ENCODE measurements around the gene SLC23A2.
A peak's percentile ranks its signal among the peaks of the same experiment; 100 is the strongest.

Gene SLC23A2

GRCh38 chr20:4966826-4967751 lies 34.2 kb downstream of the SLC23A2 start:
- DNase-seq (ENCODE audit: low read depth) = no peak

DNA sequence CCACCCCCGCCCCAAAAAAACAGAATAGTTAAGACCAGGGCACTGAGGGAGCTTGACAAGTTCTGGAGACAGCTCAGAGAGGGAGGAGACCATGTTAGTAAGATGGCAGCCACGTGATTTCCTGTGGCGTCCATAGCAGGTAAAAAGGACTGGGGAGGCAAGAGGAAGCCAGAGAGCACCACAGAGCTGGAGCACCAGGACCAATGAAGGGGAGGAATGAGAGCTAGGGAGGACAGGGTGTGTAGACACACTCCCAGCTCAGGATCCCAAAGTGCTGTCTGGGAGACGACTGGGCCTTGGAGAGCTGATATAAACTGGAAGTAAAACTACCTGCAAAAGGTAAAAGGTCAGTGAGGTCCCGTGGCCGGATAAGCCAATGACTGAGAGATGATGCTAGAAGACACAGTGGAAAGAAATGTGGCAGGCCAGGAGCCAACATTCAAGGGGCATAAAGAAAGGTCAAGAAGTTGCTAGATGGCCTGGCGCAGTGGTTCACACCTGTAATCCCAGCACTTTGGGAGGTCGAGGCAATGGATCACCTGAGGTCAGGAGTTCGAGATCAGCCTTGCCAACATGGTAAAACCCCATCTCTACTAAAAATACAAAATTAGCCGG lies 39.0 kb downstream of the SLC23A2 start:
- peak; percentile 4 for DNase-seq (ENCODE audit: low read depth)

DNA sequence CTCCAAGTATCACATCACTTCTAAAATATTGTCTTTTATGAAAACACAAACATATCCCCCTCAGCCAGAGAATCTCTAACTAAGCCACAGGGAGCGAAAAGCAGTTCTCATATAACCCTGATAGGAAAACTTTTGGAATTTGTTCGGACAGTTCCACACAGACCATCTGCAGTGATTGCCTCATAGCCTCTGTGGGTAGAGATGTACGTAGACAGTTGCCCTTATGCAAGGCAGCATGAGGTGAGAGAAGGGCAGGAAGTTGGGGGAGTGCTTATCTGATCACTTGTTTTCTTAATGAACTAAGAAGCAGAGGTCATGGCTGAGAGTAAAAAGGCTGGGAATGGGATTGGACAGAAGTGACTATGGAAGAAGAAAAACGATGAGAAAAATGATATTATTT lies 39.6 kb downstream of the SLC23A2 start:
- DNase-seq (ENCODE audit: low read depth) = peak; percentile 6

- DNase-seq (ENCODE audit: low read depth) = no peak
Observed at GRCh38 chr20:4959592-4959991, 41.7 kb downstream of the SLC23A2 start.

DNA sequence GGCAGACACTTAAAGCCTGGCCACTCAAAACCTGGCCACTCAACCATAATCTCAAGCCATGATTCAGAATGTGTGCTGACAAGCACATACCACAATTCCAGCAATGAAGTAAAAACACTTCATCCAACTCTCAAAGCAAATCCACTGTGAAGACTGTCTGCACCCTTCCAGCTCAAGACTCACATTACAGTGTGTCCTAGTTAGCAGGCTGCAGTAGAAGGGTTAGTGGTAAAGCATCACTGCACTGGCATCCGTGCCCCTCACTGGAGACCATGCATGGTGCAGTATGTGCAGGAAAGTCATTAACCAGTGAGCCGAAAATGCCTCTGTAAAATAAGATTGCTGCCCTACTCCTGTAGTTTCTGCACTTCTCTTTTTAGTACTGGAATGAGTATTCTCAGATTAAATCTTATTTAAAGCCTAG lies 43.4 kb downstream of the SLC23A2 start:
- DNase-seq (ENCODE audit: low read depth) = no peak

GRCh38 chr20:4957187-4957586 lies 44.1 kb downstream of the SLC23A2 start:
- no peak for DNase-seq (ENCODE audit: low read depth)

GRCh38 chr20:4956200-4956810 lies 45.0 kb downstream of the SLC23A2 start:
- no peak for DNase-seq (ENCODE audit: low read depth)

DNA sequence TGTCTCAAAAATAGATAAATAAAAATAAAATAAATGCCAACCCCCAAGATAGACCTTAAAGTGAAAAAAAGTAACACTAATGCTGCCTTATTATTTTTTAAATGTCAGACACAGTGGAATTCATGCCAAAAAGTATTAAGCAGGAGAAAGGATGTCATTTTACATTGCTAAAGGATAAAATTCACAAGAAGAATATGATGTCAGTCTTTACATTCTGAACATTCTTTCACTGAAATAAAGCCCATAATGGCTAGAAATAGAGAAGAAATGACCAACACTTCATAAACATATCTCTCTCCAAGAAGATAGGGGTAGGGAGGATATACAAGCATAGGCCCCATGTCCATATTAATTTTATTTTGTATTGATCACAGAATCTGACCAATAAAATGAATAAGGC lies 47.4 kb downstream of the SLC23A2 start:
- no peak for DNase-seq (ENCODE audit: low read depth)

DNA sequence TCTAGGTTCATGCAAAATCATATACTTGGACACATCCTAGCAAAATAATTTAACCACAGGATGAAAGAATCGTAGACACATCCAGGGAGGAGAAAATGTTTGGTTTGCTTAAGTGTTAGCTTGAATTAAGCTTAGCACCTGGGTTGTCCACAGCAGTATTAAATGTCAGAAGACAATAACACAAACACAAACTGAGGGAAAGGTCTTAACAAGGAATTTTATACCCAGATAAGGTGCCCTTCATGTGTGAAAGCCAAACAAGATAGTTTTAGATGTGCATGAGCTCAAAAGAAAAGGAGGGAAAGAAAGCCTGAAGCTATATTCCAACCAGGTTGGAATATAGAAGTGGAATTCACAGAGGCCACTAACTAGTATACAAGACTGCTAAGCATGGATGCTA lies 49.1 kb downstream of the SLC23A2 start:
- DNase-seq (ENCODE audit: low read depth) = no peak

- DNase-seq (ENCODE audit: low read depth) = no peak
Observed at GRCh38 chr20:4951299-4951698, 50.0 kb downstream of the SLC23A2 start.

DNA sequence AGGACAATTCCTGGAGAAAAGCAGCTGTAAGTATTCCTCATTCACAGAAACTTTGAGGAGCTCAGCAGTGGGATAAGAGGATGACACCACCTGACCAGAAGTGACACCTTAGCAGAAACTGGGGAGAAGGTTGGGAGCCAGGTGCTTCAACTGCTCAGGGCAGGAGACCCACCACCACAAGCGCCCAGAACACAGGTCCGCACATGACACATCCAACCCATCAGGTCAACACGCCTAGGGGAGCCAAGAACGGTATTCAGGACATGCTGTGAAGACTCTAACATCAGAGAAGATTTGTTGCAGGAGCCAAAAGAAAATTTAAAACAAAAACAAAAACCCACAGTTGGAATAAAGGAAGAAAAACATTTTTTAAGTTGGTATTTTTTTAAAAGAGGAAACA lies 50.5 kb downstream of the SLC23A2 start:
- DNase-seq (ENCODE audit: low read depth) = no peak

DNA sequence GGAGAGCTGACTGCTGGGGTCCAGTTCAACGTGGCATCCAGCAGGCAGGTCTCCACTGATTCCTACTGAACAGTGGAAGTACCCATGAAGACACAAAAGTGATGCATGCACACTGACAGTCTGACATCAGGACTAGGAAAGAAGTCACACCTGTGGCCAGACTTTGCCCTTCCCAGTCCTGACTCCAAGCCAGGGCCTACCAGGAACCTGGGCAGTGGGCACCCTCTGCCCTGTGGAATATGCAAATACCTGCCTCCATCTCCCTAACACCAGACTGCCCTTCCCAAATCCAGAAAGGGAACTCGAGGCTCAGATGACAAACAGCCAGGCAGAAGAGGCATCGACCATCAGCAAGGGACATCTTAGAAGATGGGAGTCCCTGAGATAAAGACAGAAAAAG lies 50.9 kb downstream of the SLC23A2 start:
- DNase-seq (ENCODE audit: low read depth) = no peak

DNA sequence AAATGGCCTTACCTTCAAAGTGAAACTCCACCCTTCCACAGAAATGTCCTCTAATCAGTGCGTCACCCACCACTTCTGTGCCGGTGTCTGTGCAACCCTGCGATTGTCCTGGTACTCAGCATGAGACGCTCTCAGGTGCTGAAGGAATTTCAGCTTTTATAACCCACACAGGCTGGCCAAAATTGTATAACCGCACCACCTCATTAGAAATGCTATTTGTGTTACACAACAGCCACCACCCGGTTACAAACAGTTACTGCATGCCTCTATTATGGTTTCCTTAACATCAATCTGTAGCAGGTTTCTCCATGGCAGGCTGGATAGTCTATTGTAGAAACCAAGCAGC lies 51.5 kb downstream of the SLC23A2 start:
- DNase-seq (ENCODE audit: low read depth) = no peak

DNA sequence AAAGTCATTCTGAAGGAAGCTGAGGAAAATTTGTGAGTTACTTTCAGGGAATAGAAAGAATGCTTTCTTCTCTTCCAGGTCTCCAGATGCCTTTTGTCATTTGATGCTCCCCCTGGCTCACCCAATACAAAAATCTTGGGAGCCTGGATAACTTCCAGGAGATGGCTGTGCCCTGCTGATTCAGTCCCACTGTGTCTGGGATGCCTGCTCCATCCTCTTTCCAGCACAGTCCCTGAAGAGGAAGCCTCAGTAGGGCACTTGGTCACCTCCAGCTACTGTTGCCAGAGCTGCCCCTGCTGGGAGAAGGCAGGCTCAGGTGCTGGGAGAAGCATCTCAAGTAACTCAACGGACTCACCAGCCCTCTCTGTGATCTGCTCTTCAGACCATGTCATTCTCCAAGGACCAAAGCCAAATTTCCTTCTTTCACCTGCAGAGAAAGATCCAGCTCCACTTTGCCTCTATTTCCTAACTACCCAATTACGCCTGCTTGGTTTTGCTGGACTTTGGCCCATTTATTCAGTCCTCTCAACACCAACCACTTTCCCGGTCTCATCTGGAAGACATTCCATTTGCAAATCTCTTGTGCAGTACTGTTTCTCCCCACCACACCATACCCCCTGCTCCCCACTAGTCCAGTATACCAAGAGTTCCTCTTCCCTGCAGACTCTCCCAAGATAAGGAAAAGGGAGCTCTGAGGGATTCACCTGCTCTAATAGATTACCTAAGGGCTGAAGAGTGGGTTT lies 53.3 kb downstream of the SLC23A2 start:
- no peak for DNase-seq (ENCODE audit: low read depth)

DNA sequence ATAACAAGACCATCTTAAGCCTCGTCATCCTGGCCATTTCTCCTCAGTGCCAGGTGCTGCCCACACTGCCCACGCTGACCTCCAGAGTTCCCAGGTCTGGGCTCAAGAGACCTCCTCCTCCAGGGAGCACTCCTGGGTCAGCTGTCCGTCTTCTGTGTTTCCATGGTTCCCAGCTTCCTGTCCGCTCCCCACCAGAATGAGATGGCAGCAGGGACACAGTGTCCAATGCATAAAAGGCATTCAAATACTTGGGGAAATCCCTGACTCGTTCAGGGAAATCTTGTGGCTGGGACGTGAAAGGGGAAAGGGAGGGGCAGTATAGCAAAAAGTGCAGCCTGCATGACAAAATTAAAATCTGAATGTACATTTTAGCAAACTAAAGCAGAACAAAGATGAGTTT lies 54.3 kb downstream of the SLC23A2 start:
- no peak for DNase-seq (ENCODE audit: low read depth)

- DNase-seq (ENCODE audit: low read depth) = no peak
Observed at GRCh38 chr20:4946585-4946984, 54.7 kb downstream of the SLC23A2 start.

- DNase-seq (ENCODE audit: low read depth) = no peak
Observed at GRCh38 chr20:4944518-4945313, 56.6 kb downstream of the SLC23A2 start.

GRCh38 chr20:4942331-4942730 lies 59.0 kb downstream of the SLC23A2 start:
- no peak for DNase-seq (ENCODE audit: low read depth)

DNA sequence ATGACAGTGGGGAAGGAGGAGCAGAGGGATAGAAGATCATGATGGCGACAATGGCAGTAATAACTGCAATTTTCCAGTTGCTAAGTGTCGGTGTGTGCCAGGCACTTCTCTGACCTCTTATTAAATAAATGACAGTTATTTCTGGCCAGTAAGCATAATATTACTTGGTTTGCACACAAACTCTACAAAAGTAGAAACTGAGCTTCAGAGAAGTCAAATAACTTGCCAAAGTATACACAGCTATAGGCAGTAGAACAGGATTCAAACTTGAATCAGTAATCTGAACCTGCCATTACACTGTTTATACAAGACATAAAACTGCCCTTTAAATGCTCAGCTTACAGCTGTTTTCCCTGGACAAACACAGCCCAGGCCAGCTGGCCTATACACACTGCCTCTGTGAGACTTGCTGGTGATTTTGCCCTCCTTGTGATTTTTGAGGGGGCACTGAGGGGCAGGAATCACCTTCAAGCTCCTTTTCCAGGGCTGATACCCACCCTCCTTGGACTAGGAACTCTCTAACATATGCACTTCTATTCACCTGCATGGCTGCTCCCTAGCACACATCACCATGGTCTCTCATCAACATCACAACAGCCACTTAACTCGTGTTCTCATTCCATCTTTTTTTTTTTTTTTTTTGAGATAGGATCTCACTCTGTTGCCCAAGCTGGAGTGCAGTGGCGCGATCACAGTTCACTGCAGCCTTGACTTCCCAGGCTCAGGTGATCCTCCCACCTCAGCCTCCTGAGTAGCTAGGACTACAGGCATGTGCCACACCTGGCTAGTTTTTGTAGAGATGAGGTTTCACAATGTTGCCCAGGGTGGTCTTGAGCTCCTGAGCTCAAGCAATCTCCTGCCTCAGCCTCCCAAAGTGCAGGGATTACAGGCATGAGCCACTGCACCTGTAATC lies 63.6 kb downstream of the SLC23A2 start:
- DNase-seq (ENCODE audit: low read depth) = no peak

DNA sequence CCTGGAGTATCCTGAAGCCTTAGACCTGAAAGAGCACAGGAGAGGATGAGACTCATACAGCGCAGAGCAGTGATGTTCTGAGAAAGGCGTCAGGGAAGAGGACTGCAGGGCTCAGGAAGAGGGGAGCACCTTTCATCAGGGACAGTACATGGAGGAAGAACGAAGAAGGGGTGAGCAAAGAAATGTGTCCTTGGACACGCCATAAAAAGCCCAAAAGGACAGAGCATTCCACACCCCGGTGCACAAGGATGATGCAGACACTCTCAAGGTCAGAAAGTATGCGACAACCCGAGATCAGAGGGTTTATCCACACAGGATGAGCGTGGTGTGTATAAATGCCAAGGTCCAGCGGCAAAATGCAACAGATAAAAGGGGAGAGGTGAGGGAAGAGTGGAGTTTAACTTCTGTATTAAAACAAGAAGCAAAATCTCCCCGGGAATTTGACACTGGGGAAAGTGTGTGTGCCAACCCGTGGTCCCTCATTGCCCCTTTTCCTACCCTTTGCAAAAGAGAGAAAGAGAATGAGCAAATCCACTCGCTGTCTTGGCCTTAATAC lies 64.4 kb downstream of the SLC23A2 start:
- no peak for DNase-seq (ENCODE audit: low read depth)

All from stimulated activated CD8-positive, alpha-beta memory T cell treated with anti-CD3 and anti-CD28 coated beads, Interleukin-12 subunit alpha, Interleukin-12 subunit beta, amount 100 ng/mL, for 1 hour (primary cell).